GM19328 (cell line): Measurements from ENCODE around the gene SMIM43.

Experiments used
- ATAC-seq: cut with Tn5 transposase; IDR thresholded peaks from one replicate; pipeline ENCODE4 v1.9.1; 2021; ENCODE audit warnings: mild to moderate bottlenecking, moderate library complexity; ENCODE audit not compliant: unreplicated experiment

SMIM43 gene

DNA sequence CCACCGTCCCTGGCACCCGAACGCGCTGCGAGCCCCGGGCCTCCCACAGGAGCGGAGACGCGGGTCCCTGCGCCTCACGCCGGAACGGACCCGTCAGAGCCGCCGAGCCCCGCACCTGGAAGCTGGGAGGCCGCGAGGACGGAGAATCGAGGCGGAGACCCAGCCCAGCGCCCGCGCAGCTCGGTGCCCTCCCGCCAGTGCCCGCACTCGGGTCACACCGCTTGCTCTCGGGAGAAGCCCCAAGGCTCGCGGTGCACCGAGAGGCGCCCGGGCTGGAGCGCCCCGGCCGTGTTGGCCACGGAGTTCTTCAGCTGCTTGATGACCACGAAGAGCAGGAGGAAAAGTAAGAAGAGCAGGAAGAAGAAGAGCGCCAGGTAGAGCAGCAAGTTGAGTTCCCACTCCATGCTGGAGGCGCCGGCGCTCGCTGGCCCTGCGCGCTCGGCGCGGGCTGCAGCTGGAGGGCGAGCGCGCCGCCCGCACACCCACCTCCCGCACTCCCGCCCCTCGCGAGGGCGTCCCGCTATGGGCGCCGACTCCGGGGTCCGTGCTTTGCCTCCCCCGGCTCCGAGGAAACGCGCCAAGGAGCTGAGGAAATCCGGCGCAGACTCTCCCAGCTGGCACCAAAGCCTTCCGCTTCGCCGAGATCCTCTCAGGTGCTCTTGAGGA lies at the start of gene SMIM43:
TSS of gene SMIM43 (minus strand) at position 463 of the 666 bp plus-strand sequence. CDS start at position 404, 59 bp downstream.
- no peak for ATAC-seq

DNA sequence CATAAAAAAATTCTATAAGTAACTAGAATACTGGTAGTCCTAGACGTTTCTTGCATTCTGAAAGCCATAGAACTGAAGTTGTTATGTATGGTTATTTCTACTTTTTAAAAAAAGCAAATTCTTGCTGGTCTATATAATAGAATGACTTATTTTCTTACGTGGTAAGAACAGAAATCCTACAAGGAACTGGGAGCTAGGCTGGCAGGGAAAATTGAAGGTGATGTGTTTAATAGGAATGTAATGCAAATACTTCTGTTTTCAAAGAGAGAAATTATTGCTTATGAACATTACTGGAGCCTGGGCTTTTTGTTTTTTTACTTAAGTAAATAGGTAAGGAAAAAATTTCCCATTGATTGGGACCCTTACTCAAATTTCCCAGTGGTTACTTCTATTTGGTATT lies 49.8 kb upstream of the SMIM43 start:
- ATAC-seq = no peak

DNA sequence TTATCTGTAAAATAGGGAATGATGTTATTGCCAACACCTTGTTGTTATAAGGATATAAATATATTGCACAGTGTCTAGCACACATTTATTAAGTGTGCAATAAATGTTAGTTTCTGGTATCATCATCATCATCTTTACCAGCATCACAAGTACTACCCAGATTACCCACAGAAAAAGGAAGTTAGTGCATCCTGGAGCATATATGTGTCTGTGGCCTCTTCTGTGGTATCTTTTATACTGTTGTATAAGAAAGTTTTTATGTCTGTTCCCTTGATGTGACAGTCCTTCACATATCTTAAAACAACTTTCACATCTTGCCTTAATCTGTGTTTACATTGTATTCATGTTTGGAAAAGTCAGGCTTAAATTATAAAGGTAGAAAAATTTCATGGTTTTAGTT lies 46.2 kb upstream of the SMIM43 start:
- no peak for ATAC-seq

DNA sequence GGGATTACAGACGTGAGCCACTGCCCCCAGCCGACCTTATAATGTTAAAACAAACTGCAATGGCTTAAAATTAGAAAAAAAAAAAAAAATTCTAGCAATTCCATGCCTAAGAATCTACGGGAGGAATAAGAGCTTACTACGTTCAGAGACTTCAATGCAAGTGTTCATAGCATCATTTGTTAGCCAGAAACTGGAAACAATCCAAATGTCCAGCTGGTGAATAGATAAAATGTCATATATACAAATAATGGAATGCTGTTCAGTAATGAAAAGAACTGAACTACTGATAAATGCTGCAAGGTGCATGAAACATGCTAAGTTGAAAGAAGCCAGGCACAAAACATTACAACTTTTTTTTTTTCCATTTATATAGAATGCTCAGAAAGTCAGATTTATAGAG lies 41.4 kb upstream of the SMIM43 start:
- no peak for ATAC-seq

DNA sequence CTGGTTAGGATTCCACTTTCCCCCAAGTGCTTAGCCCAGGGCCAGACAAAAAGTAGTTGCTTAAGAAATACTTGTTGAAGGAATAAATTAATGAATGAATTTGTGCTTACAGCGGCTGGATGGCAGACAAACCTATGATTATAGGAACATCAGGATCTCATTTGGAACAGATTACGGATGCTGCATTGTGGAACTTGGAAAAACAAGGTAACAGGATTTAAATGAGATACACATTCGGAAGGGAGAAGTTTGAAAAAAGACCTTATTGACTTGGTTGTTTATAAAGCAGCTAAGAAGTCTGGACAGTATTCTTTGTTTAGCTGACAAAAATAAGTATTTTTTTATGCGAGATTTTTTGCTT lies 36.7 kb upstream of the SMIM43 start:
- no peak for ATAC-seq

DNA sequence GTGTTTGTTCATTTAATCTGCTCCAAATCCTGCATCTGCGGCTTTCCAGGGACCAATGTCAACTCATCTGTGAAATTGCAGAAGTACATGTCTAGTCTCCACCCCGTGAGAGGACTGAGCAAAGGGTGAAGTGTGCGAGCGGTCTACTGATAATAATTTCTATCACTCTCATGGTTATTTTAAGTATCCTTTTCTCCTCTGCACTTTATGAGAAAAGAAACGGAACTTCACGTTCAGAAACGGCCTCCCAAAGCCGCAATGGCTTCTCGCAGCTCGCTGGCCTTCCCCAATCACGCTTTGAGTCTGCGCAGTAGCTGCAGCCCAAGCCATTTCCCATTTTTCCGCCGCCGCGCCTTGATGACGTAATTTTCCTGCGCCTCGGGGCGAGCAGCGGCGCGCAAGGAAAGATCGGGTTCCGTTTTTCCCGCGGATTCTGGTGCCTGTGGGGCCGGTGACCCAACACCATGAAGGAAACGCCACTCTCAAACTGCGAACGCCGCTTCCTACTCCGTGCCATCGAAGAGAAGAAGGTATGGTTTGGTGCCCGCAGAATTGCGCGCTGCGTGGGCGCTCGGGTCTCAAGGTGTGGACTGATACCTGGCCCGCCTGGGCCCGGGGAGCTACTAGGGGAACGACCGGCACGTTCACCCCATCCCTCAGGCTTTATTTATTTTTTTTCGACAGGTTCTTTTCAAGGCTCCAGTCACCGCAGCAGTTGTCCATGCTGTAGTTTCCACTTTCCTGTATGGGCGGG lies 36.2 kb upstream of the SMIM43 start, which contains the start of gene EXOSC9:
TSS of gene EXOSC9 (plus strand) at position 363 of the 754 bp plus-strand sequence. CDS start at position 465, 102 bp downstream.
- peak; percentile 73 for ATAC-seq

DNA sequence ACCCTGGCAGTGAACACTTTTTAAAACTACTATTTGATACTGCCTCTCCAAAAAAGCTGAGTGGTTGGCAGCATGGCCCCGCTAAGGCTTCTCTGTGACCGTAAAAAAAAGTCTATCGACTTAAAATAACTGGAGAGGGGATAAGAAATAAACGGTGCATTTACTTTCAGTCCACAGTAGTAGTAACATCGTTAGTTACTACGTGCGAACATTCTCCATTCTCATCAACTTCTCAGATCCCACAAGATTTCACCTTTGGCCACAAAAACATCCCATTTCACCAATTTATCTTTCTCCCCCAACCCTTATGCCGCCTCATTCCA lies 35.6 kb upstream of the SMIM43 start:
- peak; percentile 4 for ATAC-seq

DNA sequence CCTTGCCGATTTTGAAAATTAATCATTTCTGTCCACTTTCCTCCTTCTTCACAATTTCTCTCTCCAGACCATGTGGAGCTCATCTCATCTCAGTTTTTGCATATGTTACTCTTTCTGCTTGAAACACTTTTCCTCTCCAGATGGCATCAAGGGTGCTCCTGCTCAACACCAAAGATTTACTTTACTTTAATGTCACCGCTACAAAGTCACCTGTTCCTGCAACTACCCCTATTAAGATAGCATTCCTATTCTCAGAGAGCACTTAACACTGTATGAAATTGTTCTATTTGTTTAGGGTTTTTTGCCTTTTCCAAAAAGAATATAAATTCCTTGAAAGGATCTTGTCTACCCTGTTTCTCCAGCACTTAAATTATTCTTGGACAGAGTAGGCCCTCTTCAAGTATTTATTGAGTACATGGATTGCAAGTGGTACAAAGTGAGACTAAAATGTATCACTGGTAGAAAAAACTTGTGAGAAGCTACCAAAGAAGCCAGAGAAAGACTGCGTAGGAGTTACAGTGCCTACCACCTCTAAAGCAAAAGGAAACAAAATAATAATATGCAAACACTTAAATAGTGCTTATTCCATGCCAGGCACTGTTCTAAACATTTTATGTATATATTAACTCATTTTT lies 35.0 kb upstream of the SMIM43 start:
- ATAC-seq = no peak

DNA sequence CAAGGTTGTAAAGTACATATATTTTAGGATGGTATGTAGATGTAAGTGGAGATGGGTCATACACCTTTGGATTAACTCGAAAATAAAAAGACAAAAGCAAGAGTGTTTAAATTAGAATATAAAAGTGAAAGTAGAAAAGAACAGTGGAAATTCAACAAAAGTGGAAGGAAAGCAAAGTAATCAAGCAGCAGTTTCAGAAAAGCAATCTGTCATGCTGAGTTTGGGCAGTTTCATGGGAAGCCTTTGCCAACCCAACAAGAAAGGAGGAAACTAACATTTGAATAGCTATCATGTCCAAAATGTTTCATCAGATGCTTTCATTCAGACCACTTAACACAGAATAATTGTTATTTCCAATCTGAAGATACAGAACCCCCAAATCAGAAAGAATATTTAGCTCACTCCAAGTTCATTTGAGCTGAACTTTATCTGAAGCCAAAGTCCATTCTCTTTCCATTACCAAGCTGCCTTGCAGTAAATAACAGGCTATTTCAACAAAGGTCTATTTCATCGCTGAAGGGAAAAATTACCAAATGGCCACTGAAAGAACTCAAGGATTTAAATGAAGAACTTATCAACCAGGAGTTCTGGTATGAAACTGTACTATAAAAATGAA lies 34.4 kb upstream of the SMIM43 start:
- ATAC-seq = no peak

DNA sequence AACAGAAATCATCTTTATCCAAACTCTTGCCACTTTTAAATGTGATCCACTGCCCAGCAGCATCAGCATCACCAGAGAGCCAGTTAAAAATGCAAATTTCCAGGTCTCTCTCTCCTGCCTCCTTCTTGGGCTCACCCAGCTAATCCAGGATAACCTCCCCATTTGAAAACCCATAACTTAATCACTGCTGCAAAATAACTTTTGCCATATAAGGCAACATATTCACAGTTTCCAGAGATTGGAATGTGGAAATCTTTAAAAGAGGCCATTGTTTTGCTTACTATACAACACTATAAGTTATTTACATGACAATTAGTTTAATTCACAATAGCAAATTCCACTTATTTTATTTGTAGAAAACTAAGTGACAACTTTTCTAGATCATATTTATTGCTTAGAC lies 31.3 kb upstream of the SMIM43 start:
- no peak for ATAC-seq

DNA sequence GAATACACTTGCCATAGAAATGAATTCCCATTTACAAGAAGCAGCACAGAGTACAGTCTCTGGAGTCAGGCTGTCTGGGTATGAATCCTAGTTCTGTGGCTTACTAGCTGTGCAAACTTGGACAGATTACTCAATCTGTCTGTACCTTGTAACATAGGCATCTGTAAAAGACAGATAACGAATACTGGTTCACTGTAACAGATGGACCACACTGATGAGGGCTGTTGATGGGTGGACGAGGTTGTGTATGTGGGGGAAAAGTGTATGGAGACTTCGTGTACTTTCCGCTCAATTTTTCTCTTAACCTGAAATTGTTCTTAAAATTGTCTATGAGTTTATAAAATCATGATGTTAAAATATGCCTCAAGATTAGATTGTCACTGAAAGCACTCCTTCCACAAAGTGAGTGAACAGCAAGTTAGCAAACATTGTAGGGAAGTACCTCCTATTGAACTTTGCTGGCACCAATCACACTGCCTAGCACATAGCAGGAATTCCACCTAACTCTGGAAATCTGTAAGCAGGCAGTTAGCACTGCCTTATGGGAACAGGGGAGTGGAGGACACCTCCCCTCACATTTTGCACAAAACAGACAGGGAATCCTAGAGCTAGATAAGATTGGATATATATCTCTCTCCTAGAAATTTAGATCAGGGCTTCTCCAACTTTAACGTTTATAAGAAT lies 29.7 kb upstream of the SMIM43 start:
- ATAC-seq = no peak

DNA sequence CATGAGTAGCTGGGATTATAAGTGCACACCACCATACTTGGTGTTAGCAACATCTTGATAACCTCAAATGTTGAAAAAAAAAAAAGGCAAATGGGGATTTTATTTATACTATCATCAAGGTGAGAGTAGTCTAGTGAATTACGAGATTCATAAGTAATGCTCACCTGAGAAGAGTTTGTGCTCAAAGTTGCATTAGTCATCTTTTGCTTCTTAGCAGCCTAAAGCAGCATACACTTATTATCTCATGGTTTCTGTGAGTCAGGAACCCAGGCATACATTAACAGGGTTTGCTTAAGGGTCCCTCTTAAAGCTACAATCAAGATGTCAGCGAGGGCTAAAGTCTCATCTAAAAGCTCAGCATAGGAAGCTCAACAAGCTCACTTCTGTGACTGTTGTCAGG lies 28.0 kb upstream of the SMIM43 start:
- ATAC-seq = no peak

DNA sequence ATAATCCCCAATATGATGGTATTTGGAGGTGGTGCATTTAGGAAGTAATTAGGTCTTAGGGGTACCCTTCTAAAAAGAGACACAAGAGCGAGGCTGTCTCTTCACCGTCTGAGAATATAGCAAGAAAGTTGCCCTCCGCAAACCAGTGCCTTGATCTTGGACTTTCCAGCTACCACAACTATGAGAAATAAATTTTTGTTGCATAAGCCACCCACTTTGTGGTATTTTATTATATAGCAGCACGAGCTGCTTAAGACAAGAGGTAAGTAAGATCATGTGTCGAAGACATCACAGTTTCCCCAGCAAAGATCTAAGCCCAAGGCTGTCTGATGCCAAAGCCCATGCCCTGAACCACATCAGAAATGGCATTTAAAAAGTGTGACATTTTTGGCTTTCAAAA lies 26.5 kb upstream of the SMIM43 start:
- ATAC-seq = no peak

DNA sequence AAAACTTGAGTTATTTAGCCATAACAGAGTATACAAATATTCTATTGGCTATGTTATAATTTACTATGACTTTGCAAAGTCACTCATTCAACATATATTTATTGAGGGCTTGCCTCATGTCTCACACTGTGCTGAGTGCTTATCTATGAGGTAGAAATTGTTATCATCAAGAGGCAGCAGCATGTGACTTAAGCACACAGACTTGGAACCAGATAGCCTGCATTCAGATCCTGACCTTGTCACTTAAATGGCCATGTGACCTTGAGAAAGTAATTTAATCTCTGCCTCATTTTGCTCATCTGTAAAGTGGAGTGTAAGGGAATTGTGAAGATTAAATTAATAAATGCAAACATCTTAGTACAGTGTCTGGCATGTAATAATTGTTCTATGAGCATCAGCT lies 26.0 kb upstream of the SMIM43 start:
- no peak for ATAC-seq

DNA sequence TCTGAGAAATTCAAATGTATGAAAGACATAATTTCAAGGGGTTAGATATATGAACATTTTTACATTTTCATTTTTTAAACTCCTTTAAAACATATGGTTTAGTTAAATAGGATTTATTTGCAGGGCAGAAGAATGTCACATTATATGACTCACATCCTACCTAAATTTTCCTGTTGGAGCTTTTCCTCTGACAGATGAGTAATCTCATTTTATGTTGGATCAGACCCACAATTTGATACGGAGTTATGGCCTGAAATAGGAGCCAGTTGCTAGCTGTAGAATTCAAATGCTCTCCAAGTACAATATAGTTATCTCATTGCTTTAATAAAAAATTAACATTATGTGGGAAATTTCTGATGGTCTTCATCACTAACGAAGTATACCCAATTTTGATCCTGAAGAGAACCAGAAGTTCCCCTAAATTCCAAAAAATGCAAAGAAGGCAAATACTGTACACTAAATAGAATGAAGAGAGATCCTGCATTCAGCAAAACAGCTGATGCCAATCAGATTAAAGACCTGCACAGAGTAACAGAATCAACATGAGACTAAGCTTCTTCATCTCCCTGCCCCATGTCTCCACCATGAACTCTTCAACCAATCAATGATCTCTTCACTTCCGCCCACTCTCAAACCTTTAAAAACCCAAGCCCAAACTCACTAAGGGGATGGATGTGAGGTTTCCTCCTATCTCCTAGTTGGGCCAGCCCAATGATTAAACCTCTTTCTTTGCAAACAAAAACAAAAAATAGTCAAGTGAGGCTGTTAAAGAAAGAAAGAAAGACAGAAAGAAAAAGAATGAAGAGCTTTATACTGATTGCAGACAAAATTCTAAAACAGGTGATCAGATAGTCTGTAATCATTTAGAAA lies 25.2 kb upstream of the SMIM43 start:
- no peak for ATAC-seq

DNA sequence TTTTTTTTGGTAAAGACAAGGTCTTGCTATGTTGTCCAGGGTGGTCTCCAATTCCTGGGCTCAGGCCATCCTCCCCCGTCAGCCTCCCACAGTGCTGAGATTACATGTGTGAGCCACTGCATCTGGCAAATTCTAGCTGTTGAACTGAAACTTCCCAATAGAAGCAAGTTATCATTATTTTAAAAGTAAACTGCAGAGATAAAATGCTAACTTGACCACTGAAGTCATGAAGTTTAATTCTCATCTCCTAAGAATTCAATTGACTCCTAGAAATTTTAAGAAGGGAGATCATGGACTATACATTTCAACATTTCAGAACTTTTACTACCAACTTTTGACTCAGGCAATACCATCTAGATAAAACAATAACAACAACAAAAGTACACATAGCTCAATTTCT lies 24.5 kb upstream of the SMIM43 start:
- ATAC-seq = no peak

DNA sequence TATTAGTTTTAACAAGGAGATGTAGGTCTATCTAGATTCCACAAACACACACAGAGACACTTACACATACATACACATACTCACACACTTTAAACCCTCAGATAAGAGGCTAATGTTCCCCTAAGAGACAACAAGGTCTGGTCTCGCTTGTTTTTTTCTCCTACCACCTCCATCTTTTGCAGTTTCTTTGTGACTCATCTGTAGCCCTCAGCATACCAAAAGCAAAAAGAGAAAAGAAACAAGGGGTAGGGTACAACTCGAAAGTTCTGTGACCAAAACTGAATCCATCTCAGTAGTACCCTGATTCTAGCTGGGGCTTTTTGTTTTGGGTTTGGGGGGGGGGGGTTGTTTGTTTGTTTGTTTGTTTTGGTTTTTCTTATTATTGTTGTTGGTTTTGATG lies 23.9 kb upstream of the SMIM43 start:
- ATAC-seq = peak; percentile 89

DNA sequence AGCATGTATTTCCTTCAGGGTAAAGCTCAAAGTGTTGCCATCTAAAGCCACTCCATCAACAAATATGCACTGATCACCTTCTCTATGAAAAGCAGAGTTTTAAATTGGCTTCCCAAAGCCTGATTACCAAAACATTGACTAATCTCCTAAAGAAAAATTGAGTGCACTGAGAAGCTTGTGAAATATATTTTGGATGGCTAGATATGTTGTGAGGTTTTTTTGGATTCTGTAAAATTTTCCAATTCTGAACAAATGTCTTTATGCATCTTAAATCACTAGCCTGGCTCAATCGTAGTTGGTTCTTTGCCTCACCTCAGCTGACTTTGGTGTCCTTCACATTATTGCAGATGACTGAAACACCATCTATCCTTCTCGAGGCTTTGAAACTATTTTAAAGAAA lies 21.3 kb upstream of the SMIM43 start:
- no peak for ATAC-seq

DNA sequence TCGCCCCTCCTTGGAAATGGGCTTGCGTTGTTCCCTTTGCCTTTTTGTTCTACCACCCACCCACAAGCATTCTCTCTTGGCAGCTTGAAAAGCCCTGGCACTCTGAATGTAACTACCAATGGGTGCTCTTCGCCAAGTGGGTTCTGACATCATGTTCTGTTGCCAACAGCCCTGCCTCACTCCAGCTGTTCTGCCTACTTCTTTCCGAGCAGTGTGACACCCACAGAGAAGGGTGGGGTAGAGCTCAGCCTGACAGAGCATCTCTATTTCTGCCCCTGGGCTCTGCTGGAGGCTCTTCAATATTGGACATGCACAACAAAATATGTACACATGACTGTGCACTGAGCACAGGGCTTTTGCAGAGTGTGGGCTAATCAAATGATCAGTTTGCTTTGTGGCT lies 20.5 kb upstream of the SMIM43 start:
- no peak for ATAC-seq

DNA sequence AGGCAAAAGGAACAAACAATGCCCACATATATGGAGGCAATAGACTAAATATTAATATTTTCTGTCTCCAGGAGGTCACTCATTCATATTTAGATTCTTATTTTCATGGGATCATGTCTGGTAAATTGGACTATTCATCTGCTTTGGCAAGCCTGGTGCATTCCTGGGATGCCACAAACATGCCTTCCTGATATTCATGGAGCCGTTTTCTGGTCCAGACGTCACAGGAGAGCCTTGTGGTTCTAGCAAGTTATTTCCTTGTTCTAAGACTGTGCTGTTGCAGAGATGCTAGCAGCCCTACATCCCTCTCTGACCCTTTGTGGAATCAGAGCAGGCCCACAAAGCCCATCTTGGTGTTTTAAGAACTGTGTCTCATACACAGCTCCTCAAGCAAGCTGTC lies 20.0 kb upstream of the SMIM43 start:
- ATAC-seq = no peak
